OCI-LY7 (cell line): Measurements from ENCODE around the gene EIF5A. TPM values are rescaled to one million over a fixed set of nuclear protein-coding genes. Genes with fewer than 3 reads are reported as not detected.

Experiments used
- BruUV-seq: library from RNA; stranded (reverse); fragments of 400-500 nt; replicated peaks from 2 replicates; lab custom pipeline; 2021; lab: Mats Ljungman, UMichigan
- CTCF ChIA-PET: fragments of 300-600 bp; sonication (Branson Sonifier 250); formaldehyde crosslinking; loops from one replicate; lab custom pipeline; 2022; ENCODE audit warnings: antibody characterized with exemption; ENCODE audit not compliant: unreplicated experiment; lab: Charles Lee
- POLR2A ChIA-PET: fragments of 300-600 bp; sonication (Branson Sonifier 250); formaldehyde crosslinking; loops from one replicate; lab custom pipeline; 2022; ENCODE audit warnings: antibody characterized with exemption; lab: Charles Lee
- DNase-seq: peaks from one replicate; pipeline ENCODE4 v3.0.0-alpha.2; 2015; ENCODE audit warnings: low spot score
- H2AFZ ChIP-seq: fragments of 200-600 bp; sonication (generic), shearing (Covaris generic); 2 replicates; pipeline ENCODE4 v1.6.1; 2014; ENCODE audit warnings: mild to moderate bottlenecking, antibody characterized with exemption, low read length, moderate library complexity
- H3K27ac ChIP-seq: fragments of 200-600 bp; sonication (generic); 2 replicates; pipeline ENCODE4 v1.5.1; 2014; ENCODE audit warnings: mixed run types, low read depth, mild to moderate bottlenecking, moderate library complexity, low read length, inconsistent platforms; ENCODE audit not compliant: poor library complexity, severe bottlenecking
- H3K36me3 ChIP-seq: fragments of 200-600 bp; sonication (generic); 2 replicates; pipeline ENCODE4 v1.6.1; 2014; ENCODE audit warnings: mild to moderate bottlenecking, antibody characterized with exemption, low read length, moderate library complexity, mixed read lengths; ENCODE audit not compliant: insufficient read depth
- H3K4me1 ChIP-seq: fragments of 200-600 bp; sonication (generic); 2 replicates; pipeline ENCODE4 v1.5.1; 2014; ENCODE audit warnings: mild to moderate bottlenecking, low read length; ENCODE audit not compliant: insufficient read depth, poor library complexity, severe bottlenecking
- H3K4me2 ChIP-seq: fragments of 200-600 bp; sonication (generic); 2 replicates; pipeline ENCODE4 v1.6.1; 2014; ENCODE audit warnings: mild to moderate bottlenecking, low read length
- H3K4me3 ChIP-seq: fragments of 200-600 bp; sonication (generic); 2 replicates; pipeline ENCODE4 v1.5.1; 2014; ENCODE audit warnings: mild to moderate bottlenecking, low read depth, low read length; ENCODE audit not compliant: poor library complexity, severe bottlenecking
- H3K79me2 ChIP-seq: fragments of 200-600 bp; sonication (generic); 2 replicates; pipeline ENCODE4 v1.6.1; 2016; ENCODE audit warnings: low read depth, mild to moderate bottlenecking, low read length, moderate library complexity, mixed read lengths; ENCODE audit not compliant: insufficient read depth
- H3K9me2 ChIP-seq: fragments of 200-600 bp; sonication (generic); 2 replicates; pipeline ENCODE4 v1.6.1; 2016; ENCODE audit warnings: mild to moderate bottlenecking, low read length, mixed read lengths; ENCODE audit not compliant: insufficient read depth
- H3K9me3 ChIP-seq: fragments of 200-600 bp; sonication (generic); 2 replicates; pipeline ENCODE4 v1.6.1; 2014; ENCODE audit warnings: mild to moderate bottlenecking, mixed run types, low read length, mixed read lengths
- H4K20me1 ChIP-seq: fragments of 200-600 bp; sonication (generic); 2 replicates; pipeline ENCODE4 v1.6.1; 2014; ENCODE audit warnings: mild to moderate bottlenecking, antibody characterized with exemption, low read length, moderate library complexity, mixed read lengths; ENCODE audit not compliant: insufficient read depth
- CTCF ChIP-seq: fragments of 200-600 bp; sonication (generic); conservative IDR thresholded peaks from 2 replicates; pipeline ENCODE4 v1.5.1; 2014; ENCODE audit warnings: mild to moderate bottlenecking, antibody characterized with exemption, low read length, moderate library complexity, mixed read lengths
- EZH2phosphoT487 ChIP-seq: fragments of 200-600 bp; sonication (generic); IDR thresholded peaks from 2 replicates; pipeline ENCODE4 v1.6.1; 2018; ENCODE audit warnings: low read depth, borderline replicate concordance, mild to moderate bottlenecking, mixed run types, antibody characterized with exemption, low read length, moderate library complexity, mixed read lengths
- intact Hi-C: fragments of 100-400 bp; cut with micrococcal nuclease; formaldehyde crosslinking; loops from one replicate; pipeline ENCODE4 v1.10.0; 2022; ENCODE audit not compliant: unreplicated experiment
- total RNA-seq, 2 experiments: library from RNA; depleted of rRNA in 1 of 2; stranded (reverse); fragments of >200 nt in 1 of 2; shearing (Covaris generic) in 1 of 2; gene quantifications; 2 replicates each; pipeline ENCODE4 v1.2.3, GENCODE V29; 2014 to 2022

The EIF5A gene
- total RNA-seq, 2 experiments from 2014 or later, result 491 to 803 TPM

GRCh38 chr17:7324438-7324779, 17.0 kb downstream of the EIF5A start:
- H2AFZ ChIP-seq, result no peak overlapping the region
- ChIA-PET CTCF (interaction anchor here (0.6 to 1.3 kb wide), 2 partner anchors 10 to 12 kb away, joined by 3 to 4 read pairs; no protein-coding TSS in a partner anchor), POLR2A (no interaction called here)
- H3K79me2 ChIP-seq, result peaks cover 12% of the 10 kb centered on the region; the same call in 1 of the 2 replicates
- intact Hi-C loops, result loop anchor here (1.0 kb wide), 1 partner anchor 21 kb away; no protein-coding TSS in a partner anchor
- no peaks in the 10 kb centered on the region for H3K9me2 ChIP-seq
- H3K9me3 ChIP-seq, result no peaks in the 10 kb centered on the region
- BruUV-seq, result no TSS peak
- no peak for DNase-seq
- no peak overlapping the region for H3K27ac ChIP-seq
- no peak for TF ChIP-seq EZH2phosphoT487
- H3K4me1 ChIP-seq, result peaks cover 14% of the 10 kb centered on the region
- no peak overlapping the region for H3K4me3 ChIP-seq
- no peaks in the 10 kb centered on the region for H4K20me1 ChIP-seq
- H3K4me2 ChIP-seq, result no peak overlapping the region
- H3K36me3 ChIP-seq, result peaks cover 70% of the 10 kb centered on the region

- peaks cover 68% of the 10 kb centered on the region for H3K36me3 ChIP-seq
- no peaks in the 10 kb centered on the region for H4K20me1 ChIP-seq
- H3K4me1 ChIP-seq, result peaks cover 14% of the 10 kb centered on the region
- no peaks in the 10 kb centered on the region for H3K9me2 ChIP-seq
- no TSS peak for BruUV-seq
- H3K9me3 ChIP-seq, result no peaks in the 10 kb centered on the region
- H3K79me2 ChIP-seq, result peaks cover 12% of the 10 kb centered on the region; the same call in 1 of the 2 replicates
- H2AFZ ChIP-seq, result no peak overlapping the region
- no peak overlapping the region for H3K27ac ChIP-seq
- no peak overlapping the region for H3K4me3 ChIP-seq
- ChIA-PET POLR2A (no interaction called here), CTCF (interaction anchor here (0.6 to 1.3 kb wide), 2 partner anchors 10 to 12 kb away, joined by 3 to 4 read pairs; no protein-coding TSS in a partner anchor)
- intact Hi-C loops, result no loop called here
- DNase-seq, result no peak
- no peak overlapping the region for H3K4me2 ChIP-seq
- TF ChIP-seq CTCF, result no peak
- no peak for TF ChIP-seq EZH2phosphoT487
These were observed 17.7 kb downstream of the EIF5A start for GRCh38 chr17:7325031-7325528.

GRCh38 chr17:7326186-7326585, 18.8 kb downstream of the EIF5A start:
- BruUV-seq, result no TSS peak
- Histone ChIP-seq H3K36me3 (peaks cover 57% of the 10 kb centered on the region), H3K9me2 (no peaks in the 10 kb centered on the region), H3K9me3 (no peaks in the 10 kb centered on the region), H3K4me1 (peaks cover 24% of the 10 kb centered on the region), H4K20me1 (no peaks in the 10 kb centered on the region), H3K27ac (no peak overlapping the region), H3K4me3 (no peak overlapping the region), H3K4me2 (no peak overlapping the region), H3K79me2 (peaks cover 19% of the 10 kb centered on the region; the same call in 1 of the 2 replicates), H2AFZ (no peak overlapping the region)
- intact Hi-C loops, result no loop called here
- ChIA-PET POLR2A (interaction anchor here (0.6 to 1.3 kb wide), 2 partner anchors 11 to 17 kb away, joined by 3 read pairs; no protein-coding TSS in a partner anchor), CTCF (no interaction called here)
- no peak for DNase-seq
- TF ChIP-seq EZH2phosphoT487, result no peak
- TF ChIP-seq CTCF, result no peak
